Measurements from ENCODE around the gene SPON1.
"Not testable (repeated sequence)": the region's sequence is repeated elsewhere in the genome, so short reads cannot be mapped to it uniquely, and the experiment has no call there.

SPON1 gene

DNA sequence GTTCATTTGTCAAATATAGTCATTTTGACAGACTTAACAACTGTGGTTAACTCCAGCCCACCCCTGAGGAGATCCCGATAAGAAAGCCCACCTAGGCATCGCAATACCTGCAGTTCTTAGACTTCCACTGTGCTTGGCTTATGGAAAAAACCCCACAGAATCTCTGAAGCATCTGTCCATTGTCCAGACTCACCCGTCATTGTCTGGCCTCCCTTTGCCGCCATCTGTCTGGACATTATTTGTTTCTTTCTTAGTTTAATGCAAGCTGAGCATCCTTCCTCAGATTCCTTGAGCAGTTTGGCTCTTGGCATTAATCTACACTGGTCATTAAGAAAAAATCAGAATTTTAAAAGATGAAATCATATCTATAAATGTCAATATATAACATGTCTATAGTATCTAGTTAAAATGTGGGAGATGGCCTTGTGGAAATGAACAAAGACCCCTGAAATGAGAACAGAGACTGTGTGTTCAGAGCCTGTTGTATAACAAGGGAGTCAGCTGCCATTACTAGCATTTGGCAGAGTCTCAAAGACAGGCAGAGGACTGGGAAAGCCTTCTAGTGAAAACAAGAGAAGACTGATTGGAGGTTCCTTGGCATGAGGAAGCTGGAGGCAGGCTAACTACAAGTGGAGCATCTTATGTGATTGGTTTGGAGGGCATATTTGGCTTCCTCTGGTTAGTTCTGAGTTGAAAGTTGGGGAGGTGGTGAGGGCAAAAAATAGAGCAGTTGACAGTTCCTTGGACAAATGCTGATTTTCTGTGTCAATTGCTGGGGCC, 80.4 kb downstream of the SPON1 start:
- no peak for DNase-seq

DNA sequence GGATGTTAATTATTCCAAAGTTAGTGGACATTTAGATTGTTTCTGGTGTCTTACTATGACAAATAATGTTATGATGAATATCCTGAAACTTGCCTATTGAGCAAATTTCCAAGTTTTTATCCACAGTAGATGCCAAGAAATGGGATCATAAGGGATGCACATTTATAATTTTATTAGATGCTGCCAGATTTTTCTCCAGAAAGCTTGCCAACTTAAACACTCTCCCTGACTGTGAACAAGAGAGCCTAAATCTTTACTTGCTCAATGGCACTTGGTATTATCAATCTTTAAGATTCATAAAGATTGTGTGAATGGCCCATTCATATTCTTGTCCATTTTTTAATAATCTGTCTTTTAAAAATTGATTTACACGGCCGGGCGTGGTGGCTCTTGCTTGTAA, 82.4 kb downstream of the SPON1 start:
- DNase-seq, result no peak

DNA sequence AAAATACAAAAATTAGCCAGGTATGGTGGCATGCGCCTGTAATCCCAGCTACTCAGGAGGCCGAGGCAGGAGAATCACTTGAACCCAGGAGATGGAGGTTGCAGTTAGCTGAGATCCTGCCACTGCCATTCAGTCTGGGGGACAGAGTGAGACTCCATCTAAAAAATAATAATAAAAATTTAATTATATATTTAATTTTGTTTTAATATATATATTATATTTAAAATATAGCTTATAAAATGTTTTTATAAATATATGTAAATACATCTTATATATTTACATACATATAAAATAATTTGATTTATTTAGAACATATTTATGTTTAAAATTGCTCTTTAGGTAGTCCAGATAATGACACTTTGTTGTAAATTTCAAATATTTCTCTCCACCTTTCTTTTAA, 82.9 kb downstream of the SPON1 start:
- no peak for DNase-seq

DNA sequence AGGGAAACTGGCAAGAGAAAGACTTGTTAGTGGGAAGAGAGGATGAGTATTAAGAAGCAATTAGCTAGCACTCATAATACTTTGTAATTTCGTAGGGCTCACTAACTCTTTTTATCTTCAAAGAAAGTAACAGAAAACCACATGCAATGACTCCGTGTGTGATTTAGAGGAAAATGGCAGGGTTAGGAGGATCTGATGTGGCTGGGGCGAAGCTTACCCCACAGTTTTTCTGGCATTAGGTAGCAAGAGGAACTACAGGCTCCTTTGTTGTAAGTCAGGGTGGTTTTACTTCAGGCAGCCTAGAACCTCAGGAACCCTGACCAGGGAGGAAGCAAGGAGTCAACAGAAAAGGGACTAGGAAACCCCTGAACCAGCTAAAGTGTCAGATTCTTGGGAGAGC, 89.7 kb downstream of the SPON1 start:
- no peak for DNase-seq

DNA sequence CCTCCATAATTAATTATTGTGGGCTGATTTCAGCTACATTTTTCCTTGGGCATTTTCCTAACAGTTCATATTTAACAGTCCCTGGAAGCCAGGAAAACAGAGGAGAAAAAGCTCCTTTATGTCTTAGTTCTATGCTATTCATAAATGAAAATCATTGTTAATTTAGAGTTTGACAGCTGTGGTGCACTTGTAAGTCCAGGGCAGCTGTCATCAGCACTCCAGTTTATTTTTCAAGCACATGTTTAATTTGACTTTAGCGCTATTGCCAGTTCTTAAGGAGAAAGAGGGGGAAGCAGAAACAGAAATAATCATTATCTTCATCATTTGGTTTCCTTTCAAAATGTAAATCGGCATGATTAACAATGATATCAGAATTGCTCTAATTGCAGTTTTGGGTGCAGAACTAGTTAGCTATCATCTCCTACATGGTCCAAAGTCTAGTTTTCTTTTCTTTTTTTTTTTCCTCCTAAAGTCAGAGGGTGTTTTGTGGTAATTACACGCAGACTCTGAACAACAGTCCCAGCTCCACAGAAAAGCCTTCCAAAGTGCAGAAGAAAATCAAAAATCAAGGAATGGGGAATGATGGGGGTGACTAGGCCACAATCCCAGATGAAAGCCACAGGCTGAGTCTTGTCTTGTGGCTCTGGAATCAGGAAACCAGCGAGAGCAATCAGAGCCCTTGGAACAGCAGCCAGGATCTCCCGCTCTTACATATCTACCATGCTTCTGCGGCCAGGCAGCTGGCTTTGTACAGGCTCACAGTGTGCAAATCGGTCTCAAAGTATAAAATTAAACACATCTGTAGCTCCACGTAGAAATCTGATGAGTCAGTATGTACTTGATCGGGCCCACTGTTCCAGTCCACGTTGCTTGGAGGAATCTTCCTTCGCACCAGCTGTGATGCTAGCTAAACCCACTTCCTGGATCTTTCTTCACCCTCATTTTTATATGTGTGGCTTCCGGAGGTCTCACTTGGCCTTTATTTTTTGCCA, 91.9 kb downstream of the SPON1 start:
- no peak for DNase-seq

DNA sequence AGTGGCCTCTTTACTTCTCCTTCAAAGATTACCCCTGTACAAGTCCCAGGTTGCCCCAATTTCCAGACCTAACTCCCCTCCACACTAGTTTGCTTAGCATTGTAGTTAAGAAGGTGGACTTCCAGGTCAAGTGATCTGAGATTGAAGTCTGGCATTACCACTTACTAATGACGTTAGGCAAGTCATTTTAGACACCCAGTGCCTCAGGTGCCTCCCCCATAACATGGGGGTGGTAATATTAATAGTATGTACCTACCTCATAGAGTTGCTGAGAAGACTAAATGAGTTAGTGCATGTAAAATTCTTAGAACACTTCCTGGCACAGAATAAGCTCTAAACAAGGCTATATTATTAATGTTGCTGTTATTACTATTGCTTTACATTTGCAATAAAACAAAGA, 93.4 kb downstream of the SPON1 start:
- DNase-seq, result no peak

DNA sequence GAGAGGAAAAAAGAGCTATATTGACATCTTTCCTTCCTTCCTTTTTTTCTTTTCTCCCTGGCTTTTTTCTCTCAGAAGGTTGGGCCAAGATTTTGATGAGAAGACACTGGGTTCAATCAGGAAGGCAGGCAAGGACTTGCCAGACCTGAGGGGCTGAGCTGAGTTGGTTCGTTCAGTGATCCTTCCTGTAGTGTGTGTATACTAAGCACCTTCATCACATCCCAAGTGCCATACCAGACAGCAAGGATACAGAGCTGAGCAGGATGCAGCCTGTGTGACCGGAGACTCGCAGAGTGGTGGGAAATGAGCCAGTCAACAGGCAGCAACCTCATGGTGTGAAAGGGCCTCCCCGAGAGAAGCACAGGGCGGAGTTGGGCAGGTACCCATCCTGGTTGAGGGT, 95.5 kb downstream of the SPON1 start:
- DNase-seq, result no peak

DNA sequence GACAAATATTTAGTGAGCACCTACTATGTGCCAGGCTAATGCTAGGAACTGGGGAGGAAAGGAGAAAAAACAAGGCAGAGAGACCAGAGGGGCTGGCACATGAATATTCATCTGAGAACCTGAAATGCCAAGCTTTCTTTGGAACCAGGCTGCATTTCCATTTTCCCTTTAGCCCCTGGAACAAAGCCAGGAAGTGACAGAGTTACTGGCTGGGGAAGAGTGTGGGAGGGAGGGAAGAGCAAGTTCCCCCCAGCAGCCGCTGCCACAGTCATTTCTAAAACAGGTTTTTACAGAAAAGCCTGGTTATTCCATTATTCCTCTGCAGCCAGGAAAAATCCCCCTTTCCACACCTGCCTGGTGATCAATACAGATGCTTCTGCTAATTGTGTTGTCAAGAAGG, 97.0 kb downstream of the SPON1 start:
- no peak for DNase-seq

DNA sequence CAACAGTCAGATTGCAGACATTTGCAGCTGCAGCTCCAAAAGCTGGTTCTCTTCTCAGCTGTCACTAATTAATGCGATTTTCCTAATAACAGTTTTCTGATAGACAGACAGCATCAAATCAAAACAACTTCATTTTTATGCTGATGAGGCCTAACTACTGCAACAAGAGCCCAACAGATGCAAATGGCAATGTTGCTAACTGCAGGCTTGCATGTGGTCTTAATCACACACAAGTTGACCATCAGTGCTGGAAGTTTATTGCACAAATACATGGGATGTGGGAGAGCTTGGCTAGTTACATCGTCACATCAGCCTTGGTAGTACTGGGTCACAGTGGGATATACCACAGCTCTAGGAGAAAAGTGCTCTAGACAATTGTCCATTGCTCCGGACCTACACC, 99.2 kb downstream of the SPON1 start:
- DNase-seq, result no peak

DNA sequence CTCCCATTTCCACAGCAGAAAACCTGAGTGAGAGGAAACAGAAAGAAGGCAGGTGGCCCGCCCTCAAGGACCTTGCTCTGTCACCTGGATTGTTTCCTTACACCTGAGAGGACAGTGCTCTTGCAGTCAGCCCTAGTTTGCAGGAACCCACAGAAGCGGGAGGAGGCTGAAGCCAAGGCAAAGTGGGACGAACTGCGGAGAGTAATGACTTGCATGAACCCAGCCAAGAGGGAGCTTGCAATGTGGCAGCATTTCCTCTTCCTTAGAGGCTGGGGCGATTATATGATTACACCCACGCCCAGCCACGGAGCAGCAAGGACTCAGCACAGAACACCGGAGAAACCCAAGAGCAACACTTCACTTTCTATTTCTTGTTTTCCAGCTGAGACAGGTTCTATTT, 102.6 kb downstream of the SPON1 start:
- DNase-seq, result no peak

DNA sequence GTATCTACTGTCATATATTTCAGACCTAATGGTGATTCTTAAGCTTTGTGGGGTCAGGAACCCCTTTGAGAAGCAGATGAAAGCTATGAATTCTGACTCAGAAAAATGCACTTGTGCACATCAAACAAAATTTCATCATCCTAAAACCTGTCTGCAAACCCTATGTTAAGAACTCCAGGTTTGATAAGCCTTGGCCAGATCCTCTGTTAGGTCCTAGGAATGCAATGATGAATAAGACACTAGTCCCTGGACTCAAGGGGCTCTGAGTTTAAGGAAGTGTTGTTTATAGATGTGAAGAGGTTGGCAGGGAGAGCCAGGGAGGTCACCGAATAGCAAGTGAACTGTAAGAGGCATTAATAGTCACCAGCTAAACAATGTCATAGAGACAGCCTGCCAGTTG, 103.2 kb downstream of the SPON1 start:
- no peak for DNase-seq

DNA sequence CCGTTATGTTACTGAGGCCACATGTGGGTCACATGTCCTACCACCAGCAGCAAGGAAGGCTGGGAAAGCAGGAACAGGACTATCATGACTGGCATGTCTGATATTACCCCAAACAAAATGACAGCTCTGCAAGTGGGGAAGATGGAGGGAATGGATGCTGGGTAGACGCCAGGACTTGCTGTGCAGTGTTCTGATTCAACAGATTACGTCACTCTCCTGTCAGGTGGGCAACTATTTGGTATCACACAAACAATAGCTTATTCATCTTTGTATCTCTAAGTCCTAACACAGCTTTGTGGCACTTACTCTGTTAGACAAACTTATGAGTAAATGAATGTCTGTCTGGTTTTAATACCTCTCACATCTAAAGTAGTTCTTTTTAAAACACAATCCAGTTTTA, 105.2 kb downstream of the SPON1 start:
- no peak for DNase-seq

DNA sequence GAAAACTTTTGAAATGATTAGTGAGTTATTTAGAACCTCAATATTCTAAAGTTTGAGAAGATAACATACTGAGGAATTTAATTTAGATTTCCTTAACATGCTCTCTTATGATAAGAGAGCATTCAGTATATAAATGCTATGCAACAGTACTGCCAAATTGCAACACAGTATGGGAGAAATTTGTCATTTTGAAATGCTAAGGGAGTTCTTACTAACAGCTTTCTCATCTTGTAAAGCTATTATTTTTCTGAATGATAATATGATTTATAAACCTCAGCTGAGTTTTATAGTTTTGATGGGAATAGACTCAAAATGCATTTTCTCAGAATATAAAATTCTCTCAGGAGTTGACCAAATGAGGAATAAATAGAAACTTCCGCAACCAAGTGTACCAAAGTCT, 108.4 kb downstream of the SPON1 start:
- no peak for DNase-seq

DNA sequence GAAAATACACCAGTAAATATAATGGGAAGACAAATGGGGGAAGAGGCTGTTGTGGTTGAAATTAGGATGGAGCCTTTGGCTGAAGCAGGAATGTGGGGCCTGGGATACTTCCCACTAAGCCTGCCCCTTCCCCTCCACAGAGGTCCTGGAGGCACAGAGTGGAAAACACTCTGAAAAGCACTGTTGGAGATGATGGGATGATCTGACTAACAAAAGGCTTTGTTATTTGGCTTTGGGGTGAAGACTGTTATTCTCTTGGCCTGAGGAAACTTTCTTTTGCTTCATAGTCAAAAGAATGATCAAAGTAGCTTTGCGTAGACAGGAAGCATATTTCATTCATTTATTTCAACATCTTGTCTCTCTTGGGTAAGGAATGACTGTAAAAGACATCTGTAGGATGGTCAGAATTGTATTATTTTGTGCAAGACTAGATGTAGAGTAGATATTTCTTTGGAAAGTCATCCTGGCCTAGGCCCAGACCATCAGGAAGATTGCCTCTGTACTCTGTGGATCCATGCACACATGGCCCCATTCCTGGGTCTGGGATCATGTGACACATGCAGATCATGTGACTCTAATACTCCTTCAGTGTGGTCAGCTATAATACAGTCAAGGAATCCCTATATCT, 111.4 kb downstream of the SPON1 start:
- no peak for DNase-seq

DNA sequence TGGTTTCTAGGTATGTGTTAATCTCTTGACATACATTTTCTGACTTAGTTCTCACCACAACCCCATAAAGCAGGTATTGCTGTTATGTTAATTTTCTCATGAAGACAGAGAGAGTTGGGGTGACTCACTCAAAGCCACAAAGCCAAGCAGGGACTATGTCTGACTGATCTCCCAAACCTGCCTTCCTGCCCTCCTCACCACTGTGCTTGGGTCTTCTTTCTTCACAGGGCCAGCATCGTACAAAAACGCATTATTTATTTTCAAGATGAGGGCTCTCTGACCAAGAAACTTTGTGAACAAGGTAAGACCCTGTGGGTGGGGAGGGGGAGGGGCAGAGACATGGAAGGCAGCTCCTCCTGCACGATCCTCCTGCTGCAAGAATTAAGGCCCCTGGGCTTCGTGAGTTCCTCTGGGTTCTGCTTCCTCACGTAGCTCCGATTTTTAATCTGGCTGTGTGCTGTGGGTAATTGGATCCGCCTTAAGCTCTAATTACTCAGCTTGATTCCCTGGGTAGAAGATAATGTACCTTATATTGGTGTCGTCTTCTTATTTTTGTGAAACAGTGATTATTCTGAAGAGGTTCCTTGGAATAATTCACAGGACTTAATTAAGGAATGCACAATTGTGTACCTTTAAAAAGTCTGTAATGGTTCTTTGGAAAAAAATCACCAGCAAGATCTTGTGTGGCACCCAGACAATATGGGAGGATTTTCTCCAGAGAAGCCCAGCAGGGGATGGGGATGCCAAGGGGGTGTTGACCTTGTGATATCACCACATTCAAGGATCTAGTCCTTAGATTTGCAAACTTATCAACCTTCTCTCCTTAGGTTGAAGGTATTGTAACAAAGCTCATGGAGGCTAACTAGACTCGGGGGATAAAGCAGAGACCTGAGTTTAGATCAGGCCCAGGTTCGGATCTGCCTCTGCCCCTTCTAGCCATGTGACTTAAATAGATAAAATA, 112.9 kb downstream of the SPON1 start:
- DNase-seq, result peak; percentile 64

DNA sequence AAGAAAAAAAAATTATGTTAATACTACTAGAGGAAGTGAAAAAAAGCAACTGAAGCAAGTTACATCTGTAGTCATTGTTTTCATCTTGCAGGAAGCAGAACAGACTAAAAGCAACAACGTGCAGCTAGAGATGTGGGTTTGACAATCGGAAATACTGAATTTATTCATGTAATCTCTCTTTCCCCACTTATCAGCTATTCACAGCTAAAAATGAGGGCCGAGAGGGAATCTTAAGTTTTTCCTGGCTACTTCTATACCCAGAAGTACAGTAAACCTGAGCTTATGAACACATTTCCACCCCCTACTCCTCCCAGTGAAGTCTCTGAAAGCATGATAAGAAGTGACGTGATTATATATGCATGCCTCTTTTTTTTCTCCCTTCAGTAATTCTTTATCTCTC, 116.5 kb downstream of the SPON1 start:
- no peak for DNase-seq

DNA sequence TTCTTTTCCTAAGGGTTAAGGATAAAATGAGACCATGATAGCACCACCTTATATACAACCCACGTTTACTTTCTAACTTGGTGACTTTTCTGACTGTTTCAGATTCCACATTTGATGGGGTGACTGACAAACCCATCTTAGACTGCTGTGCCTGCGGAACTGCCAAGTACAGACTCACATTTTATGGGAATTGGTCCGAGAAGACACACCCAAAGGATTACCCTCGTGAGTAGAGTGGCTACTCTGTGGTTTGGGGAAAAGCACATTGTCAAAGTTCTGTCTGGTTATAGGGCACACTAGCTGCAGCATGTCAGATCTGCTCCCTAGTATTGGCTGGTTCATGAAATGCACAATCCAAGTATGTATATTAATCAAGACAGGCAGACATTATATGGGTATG, 117.3 kb downstream of the SPON1 start:
- DNase-seq, result no peak

DNA sequence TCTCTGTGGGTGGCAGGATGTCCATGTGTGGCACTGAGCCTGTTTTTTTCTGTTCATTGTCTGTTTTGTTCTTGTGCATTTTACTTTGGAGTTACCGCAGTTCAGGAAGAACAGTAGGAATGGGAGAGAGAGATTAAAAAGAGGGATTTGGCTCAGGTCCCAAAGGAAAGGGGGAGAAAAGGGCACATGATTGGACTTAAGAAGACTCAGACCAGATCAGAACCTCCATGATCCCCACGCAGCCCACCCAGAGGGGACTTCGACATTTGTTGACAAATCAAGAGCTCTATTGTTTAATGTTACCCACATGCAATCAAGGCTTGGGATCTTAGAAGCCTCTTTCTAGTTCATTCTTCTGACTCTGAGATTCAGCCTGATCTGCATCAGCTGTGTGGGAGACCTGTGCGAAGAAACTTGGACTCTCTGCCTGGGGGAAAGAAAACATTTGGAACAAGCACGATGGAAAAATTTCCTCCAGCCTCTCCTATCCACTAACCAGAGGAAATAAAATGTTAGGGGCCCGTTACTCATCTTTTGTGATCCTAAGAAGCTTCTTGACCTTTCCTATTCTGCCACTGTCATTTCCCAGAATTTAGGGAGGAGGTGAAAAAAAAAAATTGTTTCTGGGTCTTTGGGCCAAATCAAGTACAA, 119.2 kb downstream of the SPON1 start:
- DNase-seq, result no peak

DNA sequence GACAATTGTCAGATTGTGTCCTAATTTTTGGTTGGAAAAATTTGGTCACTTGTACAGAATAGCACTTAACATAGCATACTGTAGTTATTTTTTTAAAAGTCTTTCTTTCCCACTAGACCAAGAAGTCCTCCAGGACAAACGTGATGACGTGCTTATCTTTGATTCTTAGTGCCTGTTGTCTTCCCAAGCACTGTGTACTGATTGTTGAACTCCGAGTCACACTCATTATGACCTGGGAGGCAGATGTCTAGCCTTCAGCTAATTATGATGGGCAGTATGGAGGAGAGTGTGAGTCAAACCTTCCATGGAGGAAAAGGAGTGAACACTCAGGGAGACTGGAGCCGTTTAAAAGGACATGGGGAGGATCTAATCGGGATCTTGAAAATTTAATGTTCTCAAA, 119.8 kb downstream of the SPON1 start:
- DNase-seq, result no peak

DNA sequence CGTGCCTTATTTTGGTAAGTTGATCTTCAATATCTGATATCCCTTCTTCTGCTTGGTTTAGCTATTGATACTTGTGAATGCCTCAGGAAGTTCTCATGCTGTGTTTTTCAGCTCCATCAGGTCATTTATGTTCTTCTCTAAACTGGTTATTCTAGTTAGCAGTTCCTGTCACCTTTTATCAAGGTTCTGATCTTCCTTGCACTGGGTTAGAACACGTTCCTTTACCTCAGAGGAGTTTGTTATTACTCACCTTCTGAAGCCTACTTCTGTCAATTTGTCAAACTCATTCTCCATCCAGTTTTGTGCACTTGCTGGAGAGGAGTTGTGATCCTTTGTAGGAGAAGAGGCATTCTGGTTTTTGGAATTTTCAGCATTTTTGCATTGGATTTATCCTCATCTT, 126.3 kb downstream of the SPON1 start:
- DNase-seq, result not testable (repeated sequence)

DNA sequence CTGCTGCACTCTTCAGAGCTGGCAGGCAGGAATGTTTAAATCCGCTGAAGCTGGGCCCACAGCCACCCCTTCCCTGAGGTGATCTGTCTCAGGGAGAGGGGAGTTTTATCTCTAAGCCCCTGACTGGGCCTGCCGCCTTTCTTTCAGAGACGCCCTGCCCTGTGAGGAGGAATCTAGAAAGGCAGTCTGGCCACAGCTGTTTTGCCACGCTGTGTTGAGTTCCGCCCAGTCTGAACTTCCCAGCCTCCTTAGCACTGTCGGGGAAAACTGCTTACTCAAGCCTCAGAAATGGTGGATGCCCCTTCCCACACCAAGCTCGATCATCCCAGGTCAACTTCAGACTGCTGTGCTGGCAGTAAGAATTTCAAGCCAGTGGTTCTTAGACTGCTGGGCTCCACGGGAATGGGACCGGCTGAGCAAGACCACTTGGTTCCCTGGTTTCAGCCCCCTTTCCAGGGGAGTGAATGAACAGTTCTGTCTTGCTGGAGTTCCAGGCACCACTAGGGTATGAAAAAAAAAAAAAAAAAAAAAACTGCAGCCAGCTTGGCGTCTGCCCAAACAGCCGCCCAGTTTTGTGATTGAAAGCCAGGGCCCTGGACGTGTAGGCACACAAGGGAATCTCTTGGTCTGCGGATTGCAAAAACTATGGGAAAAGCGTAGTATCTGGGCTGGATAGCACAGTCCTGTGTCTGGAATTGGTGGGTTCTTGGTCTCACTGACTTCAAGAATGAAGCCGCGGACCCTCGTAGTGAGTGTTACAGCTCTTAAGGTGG, 127.4 kb downstream of the SPON1 start:
- DNase-seq, result no peak

All from CD4-positive, alpha-beta T cell treated with Interleukin-15 for 1 hour (primary cell).